GM18526 (cell line): ENCODE data around the gene KIFC1.

Source experiments
- POLR2A ChIP-seq: IDR thresholded peaks from 3 replicates; pipeline ENCODE4 v1.6.1; 2011; ENCODE audit not compliant: insufficient read length; ENCODE audit errors: extremely low read depth

The KIFC1 gene

DNA sequence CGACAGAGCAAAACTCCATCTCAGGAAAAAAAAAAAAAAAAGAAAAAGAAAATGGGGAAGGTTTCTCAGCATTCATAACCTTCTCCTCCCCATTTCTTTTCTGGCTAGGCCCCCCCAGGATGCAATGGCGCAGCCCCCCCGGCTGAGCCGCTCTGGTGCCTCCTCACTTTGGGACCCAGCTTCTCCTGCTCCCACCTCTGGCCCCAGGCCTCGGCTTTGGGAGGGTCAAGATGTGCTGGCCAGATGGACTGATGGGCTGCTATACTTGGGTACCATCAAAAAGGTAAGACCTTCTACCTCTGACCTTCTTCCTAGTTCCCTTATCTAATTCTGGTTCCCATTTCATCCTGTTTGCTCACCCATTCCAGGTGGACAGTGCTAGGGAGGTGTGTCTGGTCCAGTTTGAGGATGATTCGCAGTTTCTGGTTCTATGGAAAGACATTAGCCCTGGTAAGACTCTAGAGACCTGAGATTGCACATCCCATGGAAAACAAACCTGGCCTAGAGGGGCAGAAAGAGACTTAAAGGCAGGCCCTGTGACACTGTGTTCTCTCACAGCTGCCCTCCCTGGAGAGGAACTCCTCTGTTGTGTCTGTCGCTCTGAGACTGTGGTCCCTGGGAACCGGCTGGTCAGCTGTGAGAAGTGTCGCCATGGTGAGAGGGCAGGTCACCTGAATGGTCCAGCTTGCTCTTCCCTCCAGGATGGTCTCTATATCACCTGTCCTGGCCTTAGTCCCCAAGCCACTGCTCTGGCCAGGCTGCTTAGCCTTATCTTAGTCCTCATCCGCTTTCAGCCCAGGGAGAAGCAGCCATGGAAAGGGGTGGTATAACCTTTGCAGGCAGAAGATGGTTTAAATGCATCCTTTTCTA is 20.8 kb downstream of the KIFC1 start:
- no peak for TF ChIP-seq POLR2A

DNA sequence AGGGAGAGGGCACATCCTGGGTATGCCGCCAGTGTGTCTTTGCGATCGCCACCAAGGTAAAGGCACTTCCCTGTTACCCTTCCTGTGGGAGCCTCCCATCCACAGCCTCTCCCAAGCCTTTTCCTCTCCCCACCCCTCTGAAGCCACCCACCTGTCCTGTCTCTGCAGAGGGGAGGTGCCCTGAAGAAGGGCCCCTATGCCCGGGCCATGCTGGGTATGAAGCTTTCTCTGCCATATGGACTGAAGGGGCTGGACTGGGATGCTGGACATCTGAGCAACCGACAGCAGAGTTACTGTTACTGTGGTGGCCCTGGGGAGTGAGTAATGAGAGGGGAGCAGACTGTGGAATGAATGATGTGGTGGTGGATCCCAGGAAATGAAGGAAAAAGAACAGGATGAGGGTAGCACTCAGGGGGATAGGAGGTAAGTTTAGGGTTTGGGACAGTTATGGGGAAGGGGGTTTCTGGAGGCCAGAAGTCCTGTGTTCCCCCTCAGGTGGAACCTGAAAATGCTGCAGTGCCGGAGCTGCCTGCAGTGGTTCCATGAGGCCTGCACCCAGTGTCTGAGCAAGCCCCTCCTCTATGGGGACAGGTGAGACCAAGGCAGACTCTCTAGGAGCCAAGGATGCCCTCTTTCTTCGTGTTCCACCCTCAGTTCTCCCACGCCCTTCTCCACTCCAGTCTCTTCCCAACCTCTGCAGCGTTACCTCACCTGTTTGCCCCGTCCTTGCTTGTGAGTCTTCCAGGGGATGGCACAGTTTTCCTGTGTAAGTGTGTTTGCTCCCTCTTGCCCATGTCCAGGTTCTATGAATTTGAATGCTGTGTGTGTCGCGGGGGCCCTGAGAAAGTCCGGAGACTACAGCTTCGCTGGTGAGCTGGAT is 21.9 kb downstream of the KIFC1 start:
- TF ChIP-seq POLR2A: no peak

DNA sequence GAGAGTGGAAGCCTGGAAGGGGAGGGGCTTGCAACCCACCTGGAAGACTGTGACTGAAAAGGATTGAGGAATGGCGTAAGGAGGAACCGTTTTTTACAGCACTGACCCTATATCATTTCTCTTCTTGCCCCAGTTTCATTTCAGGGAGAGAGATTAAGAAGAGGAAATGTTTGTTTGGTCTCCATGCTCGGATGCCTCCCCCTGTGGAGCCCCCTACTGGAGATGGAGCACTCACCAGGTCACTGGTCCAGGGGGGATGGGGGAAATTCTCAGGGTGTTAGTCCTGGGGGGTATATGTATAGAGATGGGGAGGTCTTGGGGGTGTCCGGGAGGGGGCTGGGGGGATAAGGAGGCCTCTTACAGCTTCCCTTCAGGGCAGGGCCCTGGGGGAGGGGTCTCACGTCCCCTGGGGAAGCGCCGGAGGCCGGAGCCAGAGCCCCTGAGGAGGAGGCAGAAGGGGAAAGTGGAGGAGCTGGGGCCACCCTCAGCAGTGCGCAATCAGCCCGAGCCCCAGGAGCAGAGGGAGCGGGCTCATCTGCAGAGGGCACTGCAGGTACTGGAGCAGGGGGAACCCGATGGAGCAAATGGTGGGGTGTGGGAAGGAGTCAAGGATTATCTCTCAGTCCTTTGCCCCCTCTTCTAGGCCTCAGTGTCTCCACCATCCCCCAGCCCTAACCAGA is 23.1 kb downstream of the KIFC1 start:
- no peak for TF ChIP-seq POLR2A

DNA sequence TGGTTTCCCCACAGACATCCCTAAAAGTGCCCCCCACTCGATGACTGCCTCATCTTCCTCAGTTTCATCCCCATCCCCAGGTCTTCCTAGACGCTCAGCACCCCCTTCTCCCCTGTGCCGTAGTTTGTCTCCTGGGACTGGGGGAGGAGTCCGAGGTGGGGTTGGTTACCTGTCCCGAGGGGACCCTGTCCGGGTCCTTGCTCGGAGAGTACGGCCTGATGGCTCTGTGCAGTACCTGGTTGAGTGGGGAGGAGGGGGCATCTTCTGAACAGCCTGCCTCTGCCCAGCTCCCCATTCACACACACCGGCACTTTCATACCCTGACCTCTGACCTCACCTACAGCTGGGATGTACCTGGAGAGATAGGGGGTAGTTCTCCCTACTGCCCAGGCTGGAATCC is 24.2 kb downstream of the KIFC1 start:
- TF ChIP-seq POLR2A: no peak

DNA sequence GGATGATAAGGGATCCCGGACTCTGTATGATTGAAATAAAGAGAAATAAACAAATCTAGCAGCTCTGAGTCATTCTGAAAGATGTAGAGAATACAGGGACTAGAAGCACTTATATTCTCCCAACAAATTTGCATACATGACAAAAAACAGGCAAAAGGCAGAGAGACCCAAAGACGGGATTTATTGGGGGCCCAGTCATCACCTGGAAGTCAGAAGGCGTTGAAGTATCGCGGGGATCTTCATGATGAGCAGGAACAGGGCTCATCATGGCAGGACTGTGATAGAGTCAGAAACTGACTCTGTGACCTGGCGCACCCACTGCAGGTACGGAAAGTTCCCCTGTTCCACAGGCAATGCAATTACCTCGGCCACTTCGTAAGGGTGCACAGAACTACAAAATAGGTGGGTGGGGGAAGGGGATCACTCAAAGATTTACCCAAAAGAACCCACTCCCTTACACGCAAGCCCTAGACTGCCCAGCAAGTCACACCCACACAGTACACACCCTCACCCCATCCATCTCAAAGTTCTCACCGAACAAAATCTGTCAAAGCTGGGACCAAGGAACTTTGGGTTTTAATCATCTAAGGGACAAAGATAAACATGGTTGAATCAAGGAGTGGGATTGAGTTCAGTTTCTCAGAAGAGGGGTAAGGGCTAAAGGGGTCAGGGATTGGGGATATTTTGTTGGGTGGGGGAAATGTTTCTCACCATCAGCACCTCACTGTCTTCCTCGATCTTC is 24.9 kb downstream of the KIFC1 start:
- TF ChIP-seq POLR2A: peak; percentile 37

DNA sequence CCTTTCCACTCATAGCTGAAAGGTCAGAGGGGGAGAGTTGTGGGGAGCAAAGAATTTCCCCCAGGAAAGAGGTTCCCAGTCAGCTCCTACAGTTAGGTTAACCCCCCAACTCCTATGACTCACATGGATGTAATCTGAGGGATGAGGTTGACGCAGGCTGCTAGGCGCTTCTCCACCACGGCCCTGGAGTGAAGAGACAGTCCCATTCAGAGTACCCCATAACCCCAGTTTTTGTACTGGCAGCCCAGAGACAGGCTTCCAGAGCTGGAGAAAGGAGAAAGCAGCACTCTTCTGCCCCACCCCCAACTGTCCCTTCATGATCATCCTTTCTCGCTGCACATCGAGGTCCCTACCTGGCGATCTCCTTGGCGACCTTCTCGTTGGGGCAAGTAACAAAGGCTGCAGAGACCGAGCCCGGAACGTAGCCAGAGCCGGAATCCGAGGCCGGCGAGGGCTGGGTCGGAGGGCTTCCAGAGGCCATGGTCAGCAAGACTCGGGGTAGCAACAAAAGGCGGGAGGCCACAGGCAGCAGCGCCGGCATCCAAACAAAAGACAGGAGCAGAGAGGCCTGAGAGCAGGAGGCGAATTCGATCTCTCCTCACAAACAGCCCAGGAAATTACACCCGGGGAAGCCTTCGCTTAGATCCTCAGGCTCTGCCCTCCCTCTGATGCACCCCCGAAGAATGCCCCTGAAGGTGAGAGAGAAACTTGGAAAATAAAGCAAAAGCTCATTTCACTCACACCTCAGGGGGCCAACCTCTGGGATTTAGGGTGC is 25.7 kb downstream of the KIFC1 start:
- no peak for TF ChIP-seq POLR2A

DNA sequence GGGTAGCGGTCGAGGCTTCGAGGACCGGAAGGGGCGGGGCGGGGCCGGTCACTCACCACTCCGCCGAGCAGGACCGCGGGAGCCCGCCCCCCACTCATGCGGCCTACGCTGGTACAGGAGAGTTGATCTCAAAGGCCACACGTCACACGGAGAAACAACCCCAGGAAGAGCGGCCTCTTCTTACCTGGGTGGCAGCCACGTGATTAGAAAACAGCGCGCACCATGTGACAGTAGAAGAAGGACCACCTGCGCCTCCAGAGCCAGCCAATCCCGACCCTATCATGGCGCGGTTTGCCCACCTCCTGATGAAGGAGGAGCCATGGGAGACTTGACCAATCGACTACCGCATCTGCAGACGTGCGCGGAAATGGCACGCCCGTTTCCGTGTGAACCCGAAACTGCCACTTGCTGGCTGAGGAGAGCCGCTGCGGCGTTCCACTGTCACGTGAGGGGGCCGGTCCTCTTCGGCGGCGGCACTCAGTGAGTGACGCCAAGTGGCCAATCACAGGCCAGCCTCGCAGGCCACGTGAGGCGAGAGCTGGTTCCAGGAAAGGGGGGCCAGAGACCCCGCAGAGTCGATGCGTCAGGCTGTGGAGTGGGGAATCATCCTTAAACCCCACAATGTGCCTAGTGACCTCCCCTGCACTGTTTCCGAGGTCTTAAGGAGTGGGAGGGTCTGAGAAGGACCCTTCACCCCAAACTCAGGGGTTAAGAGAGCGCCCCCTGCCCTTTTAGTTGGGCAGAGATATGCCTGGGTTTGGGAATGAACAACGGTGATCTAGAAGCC is 26.5 kb downstream of the KIFC1 start, which contains the start of gene CUTA:
CUTA (minus strand) TSS at position 205 of the 787 bp plus-strand sequence; CDS start at position 98, 107 bp downstream.
- TF ChIP-seq POLR2A: peak; percentile 78

DNA sequence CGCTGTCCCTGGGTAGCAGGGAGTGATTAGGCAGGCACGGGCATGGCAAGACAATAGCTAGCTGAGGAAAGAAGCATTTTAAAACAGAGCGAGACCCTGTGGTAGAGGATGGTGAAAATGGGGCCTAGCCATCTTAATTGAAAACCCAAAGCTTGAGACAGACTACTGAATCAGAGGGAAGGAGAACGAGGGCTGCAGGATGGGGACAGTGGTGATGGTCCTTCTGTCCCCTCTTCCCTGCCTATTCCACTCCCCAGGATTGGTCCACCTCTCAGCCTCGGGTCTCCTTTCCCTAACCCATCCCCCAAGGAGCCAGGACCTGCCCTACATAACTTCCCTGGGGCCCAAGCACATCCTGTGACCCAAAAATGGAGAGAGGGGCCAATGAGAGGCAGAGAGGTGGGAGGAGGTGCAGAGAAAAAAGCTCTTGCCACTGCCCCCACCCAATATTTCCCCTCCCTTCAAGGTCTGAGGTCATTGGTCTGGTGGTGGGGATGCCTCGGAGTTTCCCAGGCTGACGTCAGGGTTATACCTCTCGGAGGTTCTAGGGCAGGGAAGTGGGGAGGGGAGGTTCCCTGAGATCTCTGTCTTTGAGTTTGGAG is 27.2 kb downstream of the KIFC1 start:
- TF ChIP-seq POLR2A: no peak

DNA sequence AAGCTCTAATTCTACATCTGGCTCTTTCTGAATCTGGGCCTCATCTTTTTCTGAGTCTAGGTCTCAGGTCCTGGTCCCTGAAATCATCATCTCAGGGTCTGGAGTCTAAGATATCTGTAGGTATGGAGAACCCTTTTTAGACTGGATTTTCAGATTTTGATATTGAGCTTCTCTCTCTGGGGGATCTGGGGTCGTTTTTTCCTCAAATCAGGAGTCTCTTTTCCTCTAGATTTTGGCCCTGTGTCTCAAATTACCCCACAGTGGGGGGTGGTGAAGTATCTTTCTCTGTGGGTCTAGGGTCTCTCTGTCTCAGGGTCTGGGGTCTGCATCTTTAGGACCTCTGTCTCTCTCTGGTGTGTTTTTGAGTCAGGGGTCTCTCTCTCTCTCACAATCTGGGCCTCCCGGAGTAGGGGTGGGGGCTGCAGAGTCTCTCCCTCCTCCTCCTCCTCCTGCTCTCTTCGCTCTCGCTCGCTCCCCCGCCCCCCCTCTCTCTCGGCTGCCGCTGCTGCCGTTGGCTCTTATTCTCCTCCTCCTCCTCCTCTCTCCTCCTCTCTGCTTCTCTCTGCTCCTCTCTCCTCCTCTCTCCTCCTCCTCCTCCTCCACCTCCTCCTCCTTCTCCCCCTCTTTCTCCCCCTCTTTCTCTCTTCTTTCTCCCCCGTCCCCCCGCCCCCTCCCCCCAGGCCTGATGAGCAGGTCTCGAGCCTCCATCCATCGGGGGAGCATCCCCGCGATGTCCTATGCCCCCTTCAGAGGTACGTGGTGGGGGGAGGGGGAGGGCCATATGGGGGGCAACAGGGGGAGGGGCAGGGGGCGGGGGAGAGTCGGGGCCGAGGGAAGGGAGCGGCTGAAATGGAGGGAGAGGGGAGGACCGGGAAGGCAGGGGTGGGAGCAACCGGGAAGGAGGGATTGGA is 28.2 kb downstream of the KIFC1 start, which contains the start of gene SYNGAP1:
SYNGAP1 (plus strand) TSS at position 486 of the 911 bp plus-strand sequence; CDS start at position 686, 200 bp downstream.
- no peak for TF ChIP-seq POLR2A

DNA sequence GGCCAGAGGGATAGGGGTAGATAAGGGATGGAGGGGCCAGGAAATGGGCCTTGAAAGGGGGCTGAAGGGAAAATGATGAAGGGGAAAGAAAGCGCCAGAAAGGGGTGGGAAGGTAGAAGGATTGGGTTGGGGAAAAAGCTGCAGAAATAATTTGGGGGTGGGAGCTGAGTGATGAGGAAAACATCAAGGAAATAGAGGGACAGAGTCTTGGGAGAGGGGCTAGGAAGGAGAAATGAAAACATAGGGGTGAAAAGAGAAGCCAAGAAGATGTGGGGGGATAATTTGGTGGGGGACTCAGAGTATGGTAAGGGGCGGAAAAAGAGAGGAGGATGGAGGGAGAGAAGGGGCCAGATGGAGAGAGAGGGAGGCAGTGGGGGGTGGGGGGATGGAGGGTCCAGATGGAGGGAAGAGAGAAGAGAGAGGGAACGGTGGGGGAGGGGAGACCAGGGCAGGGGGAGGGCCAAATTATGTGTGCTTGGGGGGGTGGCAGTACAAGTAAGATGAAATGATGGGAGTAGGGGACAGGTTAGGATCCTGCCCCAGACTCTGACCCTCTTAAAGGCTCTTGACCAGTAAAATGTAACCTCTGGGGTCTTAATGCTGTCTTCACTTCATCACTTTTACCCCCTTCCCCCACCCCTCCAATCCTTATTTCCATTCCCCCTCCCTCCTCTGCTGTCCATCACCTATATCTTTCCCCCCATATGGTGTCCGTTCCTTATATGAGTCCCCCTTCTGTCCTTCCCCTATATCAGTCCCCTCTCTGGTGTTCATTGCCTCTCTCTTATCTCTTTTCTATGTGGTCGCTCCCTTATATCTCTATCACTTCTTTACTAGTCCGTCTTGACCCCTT is 29.1 kb downstream of the KIFC1 start:
- TF ChIP-seq POLR2A: no peak

DNA sequence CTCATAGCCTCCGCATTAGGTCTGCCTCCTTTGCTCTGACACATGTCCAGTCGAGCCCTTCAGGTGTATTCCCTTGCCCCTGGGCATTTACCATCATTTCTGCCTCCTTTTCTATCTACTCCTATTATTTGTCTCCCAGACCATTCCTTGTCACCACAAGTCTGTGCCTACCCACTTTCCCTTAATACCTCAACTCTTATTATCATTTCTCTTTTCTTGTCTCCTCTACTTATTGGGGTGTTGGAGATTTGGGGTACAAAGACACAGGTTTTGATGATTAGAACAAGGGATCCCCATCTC is 29.7 kb downstream of the KIFC1 start:
- TF ChIP-seq POLR2A: no peak
